SKM-1 (cell line): ENCODE measurements around the gene KRT14.
"Not testable (repeated sequence)": the region's sequence is repeated elsewhere in the genome, so short reads cannot be mapped to it uniquely, and the experiment has no call there.

Experiments
- DNase-seq: peaks from one replicate; lab custom pipeline; 2025; ENCODE audit not compliant: unreplicated experiment; lab: John Stamatoyannopoulos, UW

Gene KRT14

GRCh38 chr17:41548844-41549595 is 37.7 kb downstream of the KRT14 start:
- DNase-seq, result peak; percentile 74

- DNase-seq, result no peak
Observed at GRCh38 chr17:41547921-41548843, 38.5 kb downstream of the KRT14 start.

- no peak for DNase-seq
Observed at GRCh38 chr17:41547378-41547841, 39.3 kb downstream of the KRT14 start.

- DNase-seq, result no peak
Observed at GRCh38 chr17:41546819-41547218, 39.9 kb downstream of the KRT14 start.

GRCh38 chr17:41545829-41546410 is 40.8 kb downstream of the KRT14 start:
- no peak for DNase-seq

- DNase-seq, result no peak
Observed at GRCh38 chr17:41544935-41545334, 41.8 kb downstream of the KRT14 start.

GRCh38 chr17:41544491-41544892 is 42.2 kb downstream of the KRT14 start:
- no peak for DNase-seq

- not testable (repeated sequence) for DNase-seq
Observed at GRCh38 chr17:41542786-41543185, 43.9 kb downstream of the KRT14 start.

GRCh38 chr17:41542357-41542756 is 44.3 kb downstream of the KRT14 start:
- no peak for DNase-seq

GRCh38 chr17:41540921-41541625 is 45.6 kb downstream of the KRT14 start:
- DNase-seq, result no peak

GRCh38 chr17:41539979-41540701 is 46.6 kb downstream of the KRT14 start:
- DNase-seq, result no peak

GRCh38 chr17:41539071-41539492 is 47.6 kb downstream of the KRT14 start:
- no peak for DNase-seq

GRCh38 chr17:41538565-41538991 is 48.1 kb downstream of the KRT14 start:
- no peak for DNase-seq

- DNase-seq, result no peak
Observed at GRCh38 chr17:41537990-41538389, 48.7 kb downstream of the KRT14 start.

- no peak for DNase-seq
Observed at GRCh38 chr17:41537614-41537954, 49.1 kb downstream of the KRT14 start.

GRCh38 chr17:41536741-41537613 is 49.7 kb downstream of the KRT14 start:
- DNase-seq, result no peak

GRCh38 chr17:41535764-41536481 is 50.8 kb downstream of the KRT14 start:
- no peak for DNase-seq

- DNase-seq, result no peak
Observed at GRCh38 chr17:41534899-41535546, 51.7 kb downstream of the KRT14 start.
